ENCODE results near the gene OSBPL6.
A peak's percentile ranks its signal among the peaks of the same experiment; 100 is the strongest.

OSBPL6 gene

DNA sequence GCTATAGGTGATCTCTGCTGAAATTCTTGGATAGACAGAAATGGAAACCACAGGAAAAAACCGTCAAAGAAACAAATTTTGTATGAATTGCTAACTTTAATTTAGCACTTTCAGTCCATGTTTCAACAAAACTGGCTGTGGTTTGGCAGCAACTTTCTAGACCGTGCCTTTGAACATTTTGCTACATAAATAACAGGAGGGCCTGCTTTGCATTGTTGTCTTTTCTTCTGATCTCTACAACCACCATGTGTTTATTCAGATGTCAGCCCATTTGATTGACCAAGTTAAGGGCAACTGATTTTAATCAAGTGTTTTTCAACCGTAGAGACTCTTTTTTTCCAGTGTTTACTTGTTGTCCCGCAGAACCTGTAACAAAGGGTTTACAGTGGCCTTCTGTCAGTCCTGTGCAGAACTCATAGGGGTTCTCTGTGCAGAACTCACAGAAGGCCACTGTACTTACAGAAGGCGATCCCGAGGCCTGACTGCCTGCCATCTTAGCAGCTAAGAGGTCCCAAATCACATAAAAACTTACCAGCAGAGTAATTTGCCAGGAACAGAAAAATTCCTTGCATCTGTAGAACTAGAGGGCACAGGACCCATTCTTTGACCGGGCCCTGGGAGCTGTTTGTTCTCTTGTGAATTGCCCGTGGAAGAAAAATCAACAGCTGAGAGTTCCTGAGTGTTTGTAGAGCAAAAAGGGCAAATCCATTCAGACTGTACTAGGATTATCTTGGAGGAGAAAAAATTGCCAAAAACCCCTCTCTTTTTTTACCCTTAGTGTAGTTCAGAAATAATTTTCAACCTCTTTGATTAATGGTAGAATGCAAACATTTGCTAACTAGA is 136.1 kb downstream of the OSBPL6 start:
- DNase-seq, result no peak
- no peaks in the 10 kb centered on the region for H3K9me3 ChIP-seq (replicated peaks; ENCODE audit: insufficient read depth, low read length)
- no peak overlapping the region for H3K4me3 ChIP-seq (ENCODE audit: low read length)
- H3K27ac ChIP-seq (ENCODE audit: low read length), result no peak overlapping the region
- peaks cover 31% of the 10 kb centered on the region for H3K4me1 ChIP-seq (ENCODE audit: low read length)
- H3K36me3 ChIP-seq (replicated peaks; ENCODE audit: insufficient read depth, low read length), result no peaks in the 10 kb centered on the region
- no peaks in the 10 kb centered on the region for H4K20me1 ChIP-seq (ENCODE audit: insufficient read depth, low read length)
- H3K4me2 ChIP-seq (ENCODE audit: low read depth, low read length), result no peak overlapping the region
- H3K27me3 ChIP-seq (replicated peaks; ENCODE audit: insufficient read depth, low read length), result no peaks in the 10 kb centered on the region
- TF ChIP-seq EZH2 (optimal IDR thresholded peaks at IDR 0.05; ENCODE audit: low read depth, low read length), result no peak
- no peak for TF ChIP-seq EZH2phosphoT487 (IDR thresholded peaks at IDR 0.05; ENCODE audit: low read length)
- TF ChIP-seq, protein P1, sequence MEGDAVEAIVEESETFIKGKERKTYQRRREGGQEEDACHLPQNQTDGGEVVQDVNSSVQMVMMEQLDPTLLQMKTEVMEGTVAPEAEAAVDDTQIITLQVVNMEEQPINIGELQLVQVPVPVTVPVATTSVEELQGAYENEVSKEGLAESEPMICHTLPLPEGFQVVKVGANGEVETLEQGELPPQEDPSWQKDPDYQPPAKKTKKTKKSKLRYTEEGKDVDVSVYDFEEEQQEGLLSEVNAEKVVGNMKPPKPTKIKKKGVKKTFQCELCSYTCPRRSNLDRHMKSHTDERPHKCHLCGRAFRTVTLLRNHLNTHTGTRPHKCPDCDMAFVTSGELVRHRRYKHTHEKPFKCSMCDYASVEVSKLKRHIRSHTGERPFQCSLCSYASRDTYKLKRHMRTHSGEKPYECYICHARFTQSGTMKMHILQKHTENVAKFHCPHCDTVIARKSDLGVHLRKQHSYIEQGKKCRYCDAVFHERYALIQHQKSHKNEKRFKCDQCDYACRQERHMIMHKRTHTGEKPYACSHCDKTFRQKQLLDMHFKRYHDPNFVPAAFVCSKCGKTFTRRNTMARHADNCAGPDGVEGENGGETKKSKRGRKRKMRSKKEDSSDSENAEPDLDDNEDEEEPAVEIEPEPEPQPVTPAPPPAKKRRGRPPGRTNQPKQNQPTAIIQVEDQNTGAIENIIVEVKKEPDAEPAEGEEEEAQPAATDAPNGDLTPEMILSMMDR (IDR thresholded peaks at IDR 0.05; ENCODE audit: low read length), result no peak
- H3K79me2 ChIP-seq (ENCODE audit: low read length), result no peaks in the 10 kb centered on the region
- no peaks in the 10 kb centered on the region for H3K9me2 ChIP-seq (replicated peaks; ENCODE audit: insufficient read depth, low read length)
- H3K9ac ChIP-seq (ENCODE audit: low read length), result no peak overlapping the region
- H2AFZ ChIP-seq (ENCODE audit: low read length), result no peak overlapping the region
- H3F3A ChIP-seq (ENCODE audit: insufficient read depth, low read length), result 0 out of 2 replicates have a peak, but pooled peaks cover 2% of the 10 kb centered on the region

DNA sequence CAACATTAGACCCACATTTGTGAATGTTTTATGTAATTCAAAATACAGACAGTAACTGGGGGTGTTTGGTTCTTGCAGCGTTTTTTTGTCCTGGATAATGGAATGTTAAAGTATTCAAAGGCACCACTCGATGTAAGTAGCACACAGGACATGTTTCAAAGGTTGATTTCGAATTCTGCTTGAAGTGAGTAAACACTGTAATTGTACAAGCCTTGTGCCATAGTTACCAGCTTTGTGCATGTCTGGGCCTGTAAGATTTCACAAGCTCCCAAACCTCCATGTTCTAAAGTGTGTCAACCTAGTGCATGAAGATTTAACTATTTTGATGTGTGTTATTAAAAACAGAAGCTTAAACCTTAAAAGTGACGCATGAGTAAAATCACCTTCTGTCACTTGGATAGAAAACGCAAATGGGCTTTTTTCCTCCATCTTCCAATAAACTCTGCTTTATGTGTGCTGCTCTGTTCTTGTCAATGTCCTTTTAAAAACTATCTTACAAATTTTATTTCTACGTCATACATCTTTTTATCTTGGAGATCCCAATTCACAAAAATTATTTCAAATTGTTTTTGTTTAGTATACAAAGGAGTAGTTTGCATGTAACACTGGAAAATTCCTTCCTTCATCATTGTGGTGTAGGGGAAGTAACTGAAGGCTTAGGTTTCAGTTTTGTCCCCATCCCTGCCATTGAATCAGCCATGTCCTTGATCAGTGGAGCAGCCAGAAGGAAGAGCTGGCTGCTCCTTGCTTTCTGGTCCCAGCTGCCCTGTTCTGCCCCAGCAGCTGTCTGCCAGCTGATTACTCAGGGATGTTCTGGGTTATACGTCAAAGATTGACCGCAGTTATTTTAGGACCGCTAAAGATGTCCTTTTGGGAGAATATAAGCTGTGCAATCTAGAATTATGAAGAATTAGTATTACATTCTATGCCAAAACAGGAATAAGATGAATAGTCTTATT is 137.4 kb downstream of the OSBPL6 start:
- H4K20me1 ChIP-seq (ENCODE audit: insufficient read depth, low read length), result no peaks in the 10 kb centered on the region
- no peak for DNase-seq
- no peaks in the 10 kb centered on the region for H3K36me3 ChIP-seq (replicated peaks; ENCODE audit: insufficient read depth, low read length)
- H3K27me3 ChIP-seq (replicated peaks; ENCODE audit: insufficient read depth, low read length), result no peaks in the 10 kb centered on the region
- no peak overlapping the region for H3K4me2 ChIP-seq (ENCODE audit: low read depth, low read length)
- H3K4me3 ChIP-seq (ENCODE audit: low read length), result no peak overlapping the region
- peaks cover 31% of the 10 kb centered on the region for H3K4me1 ChIP-seq (ENCODE audit: low read length)
- no peaks in the 10 kb centered on the region for H3K79me2 ChIP-seq (ENCODE audit: low read length)
- no peak overlapping the region for H3K9ac ChIP-seq (ENCODE audit: low read length)
- H2AFZ ChIP-seq (ENCODE audit: low read length), result no peak overlapping the region
- H3K27ac ChIP-seq (ENCODE audit: low read length), result no peak overlapping the region
- 0 out of 2 replicates have a peak, but pooled peaks cover 2% of the 10 kb centered on the region for H3F3A ChIP-seq (ENCODE audit: insufficient read depth, low read length)
- H3K9me3 ChIP-seq (replicated peaks; ENCODE audit: insufficient read depth, low read length), result no peaks in the 10 kb centered on the region
- no peaks in the 10 kb centered on the region for H3K9me2 ChIP-seq (replicated peaks; ENCODE audit: insufficient read depth, low read length)
- TF ChIP-seq, protein P1 (IDR thresholded peaks at IDR 0.05; ENCODE audit: low read length), result no peak
- no peak for TF ChIP-seq EZH2 (optimal IDR thresholded peaks at IDR 0.05; ENCODE audit: low read depth, low read length)
- TF ChIP-seq EZH2phosphoT487 (IDR thresholded peaks at IDR 0.05; ENCODE audit: low read length), result no peak

DNA sequence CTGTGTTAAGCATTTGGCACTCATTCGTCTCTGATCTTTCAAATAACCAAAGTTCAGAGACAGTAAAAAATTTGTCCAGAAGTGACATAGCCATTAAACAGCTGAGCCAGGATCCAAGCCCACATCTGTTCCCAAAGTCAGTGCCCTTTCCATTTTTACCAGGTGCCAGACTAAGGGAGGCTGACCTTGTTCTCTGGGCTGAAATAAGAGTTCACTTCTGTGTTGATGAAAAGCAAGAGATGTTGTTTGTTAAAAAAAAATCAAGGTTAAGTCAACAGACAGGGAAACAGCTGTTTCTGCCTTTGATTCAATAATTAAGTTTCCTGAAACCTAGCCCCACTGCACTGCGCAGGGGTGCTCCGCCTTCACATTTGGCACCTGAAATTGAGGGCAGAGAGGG is 139.5 kb downstream of the OSBPL6 start:
- H4K20me1 ChIP-seq (ENCODE audit: insufficient read depth, low read length), result no peaks in the 10 kb centered on the region
- H3K27me3 ChIP-seq (replicated peaks; ENCODE audit: insufficient read depth, low read length), result no peaks in the 10 kb centered on the region
- H3K4me2 ChIP-seq (ENCODE audit: low read depth, low read length), result 0 out of 2 replicates have a peak overlapping the region, but pooled peaks have one; percentile 12
- H3K9me2 ChIP-seq (replicated peaks; ENCODE audit: insufficient read depth, low read length), result no peaks in the 10 kb centered on the region
- H2AFZ ChIP-seq (ENCODE audit: low read length), result no peak overlapping the region
- no peaks in the 10 kb centered on the region for H3K9me3 ChIP-seq (replicated peaks; ENCODE audit: insufficient read depth, low read length)
- H3K79me2 ChIP-seq (ENCODE audit: low read length), result no peaks in the 10 kb centered on the region
- H3F3A ChIP-seq (ENCODE audit: insufficient read depth, low read length), result no peaks in the 10 kb centered on the region
- TF ChIP-seq EZH2phosphoT487 (IDR thresholded peaks at IDR 0.05; ENCODE audit: low read length) (no peak), EZH2 (optimal IDR thresholded peaks at IDR 0.05; ENCODE audit: low read depth, low read length) (no peak)
- TF ChIP-seq, protein P1 (IDR thresholded peaks at IDR 0.05; ENCODE audit: low read length), result no peak
- H3K27ac ChIP-seq (ENCODE audit: low read length), result no peak overlapping the region
- no peak for DNase-seq
- no peak overlapping the region for H3K4me3 ChIP-seq (ENCODE audit: low read length)
- H3K36me3 ChIP-seq (replicated peaks; ENCODE audit: insufficient read depth, low read length), result no peaks in the 10 kb centered on the region
- H3K9ac ChIP-seq (ENCODE audit: low read length), result no peak overlapping the region
- peaks cover 16% of the 10 kb centered on the region for H3K4me1 ChIP-seq (ENCODE audit: low read length)
